ENCODE results near the gene SCNN1B.
"Not testable (repeated sequence)": the region's sequence is repeated elsewhere in the genome, so short reads cannot be mapped to it uniquely, and the experiment has no call there.

The SCNN1B gene

GRCh38 chr16:23384878-23385277 lies 82.8 kb downstream of the SCNN1B start:
- DNase-seq, result no peak

DNA sequence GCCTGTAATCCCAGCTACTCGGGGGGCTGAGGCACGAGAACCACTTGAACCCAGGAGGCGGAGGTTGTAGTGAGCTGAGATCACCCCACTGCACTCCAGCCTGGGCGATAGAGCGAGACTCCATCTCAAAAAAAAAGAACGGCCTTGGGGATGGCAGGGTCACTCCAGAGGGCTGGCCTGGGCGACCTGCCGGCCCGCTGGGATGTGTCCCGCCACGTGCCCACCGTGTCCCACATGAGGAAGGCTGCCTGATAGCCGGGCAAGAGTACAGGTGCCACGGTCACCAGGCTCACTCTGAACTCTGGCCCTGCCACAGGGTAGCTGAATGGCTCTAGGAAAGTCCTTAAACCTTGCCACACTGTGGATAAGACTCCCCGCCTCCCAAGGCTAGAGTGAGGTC lies 83.3 kb downstream of the SCNN1B start:
- no peak for DNase-seq

- DNase-seq, result no peak
Observed at GRCh38 chr16:23387666-23388065, 85.6 kb downstream of the SCNN1B start.

DNA sequence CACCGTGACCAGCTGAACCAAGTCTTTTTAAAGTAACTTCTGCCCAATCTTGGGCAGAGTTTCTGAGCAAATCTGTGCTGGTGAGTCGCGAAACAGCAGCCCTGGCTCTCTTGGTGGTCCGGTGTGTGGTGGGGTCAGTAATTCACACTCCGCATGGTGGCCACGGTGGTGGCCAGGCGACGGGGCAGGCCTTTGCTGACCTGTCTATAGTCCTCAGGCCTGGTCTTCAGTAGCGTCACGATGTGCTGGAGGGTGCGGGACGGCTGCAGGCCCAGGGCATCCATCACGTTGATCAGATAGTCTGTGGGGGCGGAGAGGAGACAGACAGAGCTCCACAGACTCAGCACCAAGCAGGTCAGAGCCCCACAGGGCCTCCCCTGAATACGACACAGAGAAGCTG lies 86.7 kb downstream of the SCNN1B start:
- DNase-seq, result no peak

DNA sequence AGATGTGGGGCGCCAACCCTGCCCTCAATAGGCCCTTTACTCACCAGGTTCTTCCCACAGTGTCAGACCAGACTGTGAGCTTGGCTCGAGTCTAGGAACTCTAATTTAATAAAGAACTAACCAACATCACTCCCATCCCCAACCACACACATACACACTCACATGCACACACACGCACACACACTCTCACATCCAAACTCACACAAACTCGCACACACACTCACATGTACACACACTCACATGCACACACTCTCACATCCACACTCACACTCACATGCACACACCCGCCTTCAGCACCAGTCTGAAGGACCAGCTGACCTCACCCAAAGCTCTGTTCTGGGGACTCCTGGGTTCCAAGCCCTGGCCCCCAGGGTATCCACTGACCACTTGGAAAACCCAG lies 87.1 kb downstream of the SCNN1B start:
- no peak for DNase-seq

DNA sequence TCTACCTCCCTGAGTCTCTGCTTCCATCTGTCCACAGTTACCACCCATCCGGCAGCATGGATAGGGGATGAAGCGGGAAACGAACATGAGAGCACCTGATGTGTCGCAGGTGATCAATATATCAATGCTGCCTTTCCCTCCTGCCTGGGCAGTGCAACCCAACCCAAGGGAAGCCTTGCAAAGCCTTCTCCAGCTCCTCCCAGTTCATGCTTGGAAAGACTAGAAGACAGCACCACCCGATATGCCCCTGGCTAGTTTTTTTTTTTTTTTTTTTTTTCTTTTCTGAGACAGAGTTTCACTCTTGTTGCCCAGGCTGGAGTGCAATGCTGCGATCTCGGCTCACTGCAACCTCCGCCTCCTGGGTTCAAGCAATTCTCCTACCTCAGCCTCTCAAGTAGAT lies 87.8 kb downstream of the SCNN1B start:
- not testable (repeated sequence) for DNase-seq

DNA sequence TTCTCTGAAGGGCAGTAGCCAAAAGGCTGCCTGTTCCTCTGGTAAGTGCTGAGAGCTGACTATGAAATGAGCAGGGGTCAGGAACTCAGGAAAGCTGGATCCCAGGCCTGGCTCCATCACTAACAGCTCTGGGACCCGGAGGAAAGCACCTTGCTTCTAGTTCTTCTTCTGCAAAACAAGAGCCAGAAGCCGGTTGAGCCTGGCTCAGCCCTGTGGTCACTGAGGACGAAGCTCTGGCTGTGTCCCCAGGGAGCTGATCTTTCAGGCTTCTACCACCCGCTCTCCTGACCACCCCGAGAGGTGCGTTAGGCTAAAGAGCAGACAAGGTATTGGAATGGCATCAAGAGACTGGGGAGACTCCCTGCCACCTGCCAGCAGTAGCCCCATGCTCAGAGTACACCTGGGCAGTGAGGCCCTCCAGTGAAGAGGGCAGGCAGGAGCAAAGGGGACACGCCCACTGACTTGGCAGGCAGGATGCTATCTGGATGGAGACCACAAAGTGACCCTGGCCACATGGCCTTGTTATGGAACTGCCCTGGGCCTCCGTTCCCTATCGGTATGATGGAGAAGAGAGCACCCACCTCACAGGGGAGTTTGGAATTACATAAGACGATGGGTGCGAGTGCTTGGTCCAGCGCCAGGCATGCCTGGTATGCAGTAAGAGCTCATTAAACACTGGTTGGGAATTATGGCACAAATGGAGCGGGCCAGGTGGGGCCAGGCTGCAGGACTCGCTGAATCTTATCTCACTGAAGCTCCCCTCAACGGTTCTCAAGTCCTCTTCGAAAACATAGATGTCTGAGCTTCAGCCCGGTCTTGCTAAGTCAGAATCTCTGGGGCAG lies 89.5 kb downstream of the SCNN1B start:
- no peak for DNase-seq

DNA sequence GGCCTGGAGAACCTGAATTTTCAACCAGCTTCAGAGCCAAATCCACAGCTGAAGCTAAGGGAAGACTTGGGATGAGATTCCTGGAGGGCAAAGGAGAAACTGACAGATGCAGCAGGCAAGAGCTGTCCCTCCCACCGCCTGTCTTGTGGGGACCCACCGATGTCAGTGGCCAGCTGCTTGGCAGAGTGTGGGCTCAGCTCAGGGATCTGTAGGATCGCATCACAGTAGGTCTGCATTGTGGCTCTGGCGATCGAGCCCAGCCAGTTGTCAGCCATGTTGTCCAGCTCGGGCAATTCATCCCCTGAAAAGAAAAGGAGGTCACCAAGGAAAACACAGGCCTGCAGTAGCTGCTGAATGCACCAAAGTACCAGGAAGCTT lies 90.1 kb downstream of the SCNN1B start:
- no peak for DNase-seq

DNA sequence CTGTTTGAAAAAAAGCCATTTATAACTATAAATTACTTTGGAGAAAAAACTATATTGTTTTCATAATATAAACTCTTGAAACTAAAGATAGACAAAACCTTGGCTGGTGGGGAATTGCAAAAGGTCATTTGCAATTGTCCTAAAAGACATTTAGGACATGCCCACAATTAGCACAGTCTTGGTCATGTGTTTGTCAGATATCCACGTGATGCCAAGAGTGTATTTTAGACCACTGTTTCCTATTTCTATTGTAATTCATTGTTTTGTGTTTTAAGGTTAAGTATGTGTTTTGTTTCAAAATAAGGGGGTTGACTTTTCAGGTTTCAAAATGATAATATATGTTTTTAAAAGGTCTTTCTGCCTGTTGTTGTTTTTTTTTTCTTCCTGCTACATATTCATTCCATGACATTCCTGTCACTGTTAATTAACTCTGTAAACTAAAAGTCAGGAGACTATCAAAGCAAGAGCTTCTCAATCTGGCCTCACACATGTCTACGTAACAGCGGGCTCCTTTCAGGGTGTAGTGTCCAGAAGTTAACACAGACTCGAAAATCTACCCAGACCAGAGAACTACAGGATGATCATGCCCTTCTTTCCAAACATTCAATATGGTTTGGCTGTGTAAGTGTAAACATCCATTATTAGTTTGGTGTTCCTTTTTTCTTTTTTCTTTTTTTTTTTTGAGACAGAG lies 92.2 kb downstream of the SCNN1B start:
- no peak for DNase-seq

DNA sequence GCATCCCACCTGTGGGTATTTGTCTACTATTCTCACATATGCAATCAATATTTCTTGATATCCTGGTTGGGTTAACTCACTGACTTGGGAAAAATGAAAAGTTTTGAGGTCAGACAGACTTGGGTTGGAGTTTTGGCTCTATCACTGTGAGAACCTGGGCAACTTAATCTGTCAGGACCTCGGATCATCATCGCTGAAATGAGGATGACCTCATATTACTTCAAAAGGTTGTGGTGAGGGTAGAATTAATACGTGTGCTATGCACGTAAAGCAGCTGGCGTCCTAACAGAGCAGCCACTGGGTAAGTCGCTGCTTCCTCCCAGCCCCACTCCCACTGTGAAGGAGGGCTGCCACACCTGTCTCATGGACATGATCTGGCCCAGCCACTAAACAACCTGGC lies 93.6 kb downstream of the SCNN1B start:
- DNase-seq, result no peak

DNA sequence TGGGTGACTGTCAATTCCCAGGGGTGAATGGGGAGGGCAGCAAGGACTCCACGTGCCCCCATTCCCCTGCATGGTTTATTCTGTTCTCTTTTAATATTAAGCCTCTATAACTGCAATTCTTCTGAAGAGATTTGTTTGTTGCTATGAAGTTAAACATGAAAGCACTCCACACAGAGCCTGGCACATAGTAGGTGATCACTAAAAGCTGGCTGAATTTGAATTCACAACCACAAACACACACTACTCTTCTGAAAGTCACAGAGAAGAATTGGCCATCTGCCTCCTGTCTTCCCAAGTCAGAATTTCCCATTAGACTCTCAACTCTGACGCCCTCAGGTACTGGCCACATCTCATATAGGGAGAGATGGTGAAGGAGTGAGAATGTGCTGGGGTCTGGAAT lies 95.4 kb downstream of the SCNN1B start:
- no peak for DNase-seq

DNA sequence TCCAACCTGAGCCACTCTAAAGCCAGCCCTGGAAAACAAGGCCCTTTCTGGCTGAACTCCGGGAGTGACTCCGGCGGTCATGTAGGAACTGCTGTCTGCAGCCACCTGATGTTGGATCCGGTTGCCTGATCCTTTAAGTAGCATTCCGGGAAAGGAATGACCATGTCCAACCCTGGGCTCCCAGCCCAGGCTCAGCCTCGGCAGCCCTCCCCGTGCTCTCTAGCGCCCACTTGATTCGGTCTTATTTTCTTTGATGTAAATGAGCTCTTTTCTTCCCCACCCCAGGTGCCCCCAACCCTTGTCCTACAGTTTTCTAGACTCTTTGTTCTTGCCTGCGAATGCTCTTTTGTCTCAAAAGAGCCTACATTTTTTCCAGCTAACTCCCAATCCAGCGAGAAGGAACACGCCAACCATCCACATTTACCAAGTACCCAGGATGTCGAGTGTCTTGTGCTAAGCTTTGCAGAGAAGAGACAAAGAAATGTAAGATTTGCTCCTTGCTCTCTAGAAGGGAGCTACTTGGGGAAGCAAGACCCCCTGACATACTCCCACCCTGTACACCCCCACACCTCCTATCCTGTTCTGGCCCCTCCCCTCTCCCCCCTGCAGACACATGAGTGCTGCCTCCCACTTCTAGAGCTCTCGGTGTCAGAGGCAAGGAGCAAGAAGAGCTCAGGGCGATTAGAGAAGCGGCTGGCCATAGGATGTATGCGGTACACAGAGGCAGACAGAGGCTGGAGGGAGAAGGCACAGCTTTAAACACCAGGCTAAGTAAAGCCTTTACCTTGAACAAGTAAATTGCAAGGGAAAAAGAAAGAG lies 97.1 kb downstream of the SCNN1B start:
- DNase-seq, result peak; percentile 26

DNA sequence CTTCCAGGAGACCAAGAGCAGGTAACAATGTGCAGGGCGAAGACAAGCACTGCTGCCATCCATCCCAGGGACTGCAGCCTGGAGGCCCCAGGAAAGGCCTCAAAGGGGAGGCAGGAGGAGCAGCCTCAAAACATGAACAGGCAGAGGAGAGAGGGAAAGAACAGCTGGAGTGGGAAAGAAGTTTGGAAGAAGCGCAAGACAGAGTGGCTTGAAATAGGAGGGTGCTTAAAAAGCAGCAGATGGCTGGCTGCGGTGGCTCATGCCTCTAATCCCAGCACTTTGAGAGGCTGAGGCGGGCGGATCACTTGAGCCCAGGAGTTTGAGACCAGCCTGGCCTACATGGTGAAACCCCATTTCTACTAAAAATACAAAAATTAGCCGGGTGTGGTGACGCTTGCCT lies 98.3 kb downstream of the SCNN1B start:
- not testable (repeated sequence) for DNase-seq

DNA sequence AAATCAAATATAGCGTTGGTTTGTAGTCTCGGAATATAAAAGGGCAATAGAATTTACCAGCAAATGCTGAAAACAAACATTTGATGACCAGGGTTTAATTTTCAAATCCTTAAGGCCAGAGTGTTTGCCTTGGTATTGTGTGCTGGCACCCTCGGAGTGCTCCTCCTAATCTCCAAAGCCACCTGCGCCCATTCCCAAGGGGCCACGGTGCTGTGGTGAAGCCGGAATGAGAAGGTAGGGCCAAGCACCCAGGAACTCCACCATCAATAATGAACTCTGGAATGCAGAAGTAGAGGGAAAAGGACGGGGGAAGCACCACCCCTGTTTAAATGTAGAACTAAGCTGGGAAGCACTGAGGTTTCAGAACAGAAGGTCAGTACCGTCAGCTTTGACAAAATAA lies 99.0 kb downstream of the SCNN1B start:
- no peak for DNase-seq

DNA sequence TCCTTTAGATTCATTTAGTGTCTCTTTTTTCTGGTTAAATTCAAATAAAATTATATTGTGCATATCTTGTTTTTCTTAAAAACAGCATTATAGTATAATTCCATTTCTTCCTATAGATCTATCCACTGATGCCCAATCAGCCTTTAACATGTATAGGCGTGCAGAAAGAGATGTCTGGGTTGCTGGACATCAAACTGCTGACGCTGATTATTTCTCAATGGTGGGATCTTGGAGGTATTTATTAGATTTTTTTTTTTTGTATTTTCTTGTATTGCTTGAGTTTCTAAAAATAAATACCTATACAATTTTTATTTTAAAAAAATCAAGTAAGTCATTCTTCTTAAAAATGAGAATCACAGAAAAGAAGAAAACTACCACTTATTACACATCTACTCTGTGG lies 100.0 kb downstream of the SCNN1B start:
- DNase-seq, result no peak

- peak; percentile 59 for DNase-seq
Observed at GRCh38 chr16:23403547-23403946, 101.4 kb downstream of the SCNN1B start.

DNA sequence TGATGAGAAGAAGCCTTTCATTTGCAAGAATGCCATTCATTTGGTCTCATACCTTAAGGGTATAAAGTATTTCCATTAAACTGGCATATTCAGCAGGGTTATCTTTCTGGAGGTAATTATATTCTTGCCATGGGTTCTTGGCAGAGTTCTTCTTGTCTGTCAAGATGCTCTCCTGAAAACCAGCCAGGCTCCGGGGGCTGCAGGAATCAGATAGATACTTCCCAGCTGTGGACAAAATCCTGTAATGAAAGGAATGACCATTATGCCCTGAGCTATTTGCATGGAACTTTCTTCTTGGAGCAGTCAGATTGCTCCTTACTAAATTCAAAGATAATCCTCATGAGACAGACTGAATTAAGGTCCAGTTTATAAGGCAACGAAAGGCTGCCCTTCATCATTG lies 103.9 kb downstream of the SCNN1B start:
- DNase-seq, result no peak

DNA sequence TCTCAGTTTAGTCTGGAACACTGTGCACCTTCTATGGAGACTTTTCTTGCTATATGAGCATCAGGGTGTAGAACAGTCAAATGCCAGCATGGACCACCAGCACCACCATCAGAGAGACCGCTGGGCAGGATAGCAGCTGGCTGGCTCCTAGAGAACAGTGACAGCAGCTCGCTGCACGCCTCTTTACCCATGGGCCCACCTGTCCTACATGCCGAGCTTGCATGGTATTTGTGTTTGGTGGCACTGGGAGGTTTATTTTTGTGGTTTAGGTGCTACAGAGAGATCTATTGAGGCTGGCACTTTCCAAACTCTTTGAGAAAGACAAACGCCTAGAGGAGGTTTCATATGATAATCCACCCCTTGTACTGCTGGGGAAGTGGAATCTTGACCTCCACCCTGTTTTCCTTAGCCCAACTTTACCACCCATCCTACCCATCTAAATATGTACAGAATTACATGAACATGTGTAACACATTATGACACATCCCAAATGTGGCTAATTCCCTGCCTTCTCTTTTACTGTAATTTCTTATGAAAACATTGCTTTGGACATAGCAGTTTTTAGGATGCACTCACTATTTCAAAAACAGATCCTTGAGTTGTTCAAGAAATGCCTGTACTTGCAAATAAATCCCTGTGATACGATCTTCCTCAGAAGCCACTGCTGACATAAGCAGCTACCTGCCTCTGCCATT lies 104.6 kb downstream of the SCNN1B start:
- DNase-seq, result no peak

- DNase-seq, result no peak
Observed at GRCh38 chr16:23407436-23408127, 105.5 kb downstream of the SCNN1B start.

- peak; percentile 74 for DNase-seq
Observed at GRCh38 chr16:23408242-23408822, 106.2 kb downstream of the SCNN1B start.

DNA sequence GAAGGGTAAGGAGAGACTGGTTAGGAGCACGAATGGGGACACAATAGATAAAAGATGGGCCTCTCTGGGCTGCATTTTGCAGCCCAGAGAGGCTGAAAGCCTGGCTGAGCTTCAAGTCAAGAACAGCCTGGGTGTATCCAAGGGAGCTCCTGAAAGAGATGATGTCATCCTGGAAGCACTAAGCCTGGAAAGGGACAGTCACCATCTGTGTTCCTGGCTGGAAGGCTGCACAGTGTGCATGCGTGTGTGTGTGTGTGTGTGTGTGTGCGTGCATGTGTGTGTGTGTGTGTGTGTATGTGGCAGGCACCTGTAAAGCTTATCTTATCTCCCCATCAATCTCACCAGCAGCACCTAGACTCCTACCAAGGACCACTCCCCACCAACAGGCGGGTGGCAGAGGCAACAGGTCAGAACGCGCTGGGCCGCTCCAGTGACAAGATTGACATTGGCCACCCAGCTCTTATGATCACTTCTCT lies 106.8 kb downstream of the SCNN1B start:
- DNase-seq, result peak; percentile 82

DNA sequence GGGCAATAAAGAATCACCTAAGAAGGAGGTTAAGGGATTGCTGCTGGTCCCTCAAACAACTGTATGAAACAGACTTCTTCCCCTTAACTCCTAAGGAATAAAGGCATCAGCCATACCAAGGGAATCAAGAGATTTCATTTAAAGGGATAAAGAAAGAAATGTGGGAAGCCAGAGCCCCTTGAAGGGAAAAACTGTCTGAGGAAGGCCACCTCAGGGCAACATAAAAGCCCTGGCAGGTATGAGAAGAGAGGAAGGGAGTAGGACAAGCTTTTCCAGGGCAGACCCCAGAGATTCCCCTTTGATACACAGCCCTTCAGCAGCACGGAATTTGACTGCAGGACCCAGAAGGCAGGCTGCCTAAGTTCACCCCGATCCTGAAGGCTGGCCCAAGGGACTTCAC lies 107.4 kb downstream of the SCNN1B start:
- no peak for DNase-seq
